SK-N-SH treated with all-trans-retinoic acid at 6 μM for 48 hours (cell line): ENCODE measurements around the gene OLA1.

Experiments
- ATAC-seq: fragments of 200-7000 bp; cut with Tn5 transposase; 3 replicates; pipeline ENCODE4 v1.9.1; 2020; ENCODE audit warnings: mild to moderate bottlenecking, moderate library complexity
- ARNTL ChIP-seq: fragments of 450-650 bp; formaldehyde crosslinking; IDR thresholded peaks from 2 replicates; pipeline ENCODE4 v1.5.0; 2020; ENCODE audit warnings: low read depth, mild to moderate bottlenecking, moderate library complexity, borderline replicate concordance
- BACH2 ChIP-seq: fragments of 250-450 bp; sonication (Bioruptor Pico); IDR thresholded peaks from 2 replicates; pipeline ENCODE4 v1.9.0; 2021; ENCODE audit warnings: mild to moderate bottlenecking, borderline replicate concordance
- CSDC2 ChIP-seq: fragments of 250-450 bp; sonication (Bioruptor Pico); IDR thresholded peaks from 2 replicates; pipeline ENCODE4 v1.5.0; 2020; ENCODE audit warnings: mild to moderate bottlenecking, moderate library complexity
- ESRRG ChIP-seq: fragments of 250-450 bp; sonication (Bioruptor Pico); IDR thresholded peaks from 2 replicates; pipeline ENCODE4 v1.6.1; 2021; ENCODE audit warnings: mild to moderate bottlenecking
- GLIS3 ChIP-seq: fragments of 250-450 bp; sonication (Bioruptor Pico); IDR thresholded peaks from 2 replicates; pipeline ENCODE4 v1.5.0; 2020; ENCODE audit warnings: mild to moderate bottlenecking, moderate library complexity
- ISL1 ChIP-seq: fragments of 250-450 bp; sonication (Bioruptor Pico); IDR thresholded peaks from 2 replicates; pipeline ENCODE4 v2.1.2; 2022; ENCODE audit warnings: mild to moderate bottlenecking, moderate library complexity
- PPARA ChIP-seq: fragments of 250-450 bp; sonication (Bioruptor Pico); IDR thresholded peaks from 2 replicates; pipeline ENCODE4 v1.5.0; 2020; ENCODE audit warnings: mild to moderate bottlenecking, borderline replicate concordance
- RARB ChIP-seq: fragments of 250-450 bp; sonication (Bioruptor Pico); IDR thresholded peaks from 2 replicates; pipeline ENCODE4 v1.8.0; 2021; ENCODE audit warnings: mild to moderate bottlenecking, moderate library complexity
- SNAI2 ChIP-seq: fragments of 250-450 bp; sonication (Bioruptor Pico); IDR thresholded peaks from 2 replicates; pipeline ENCODE4 v1.5.0; 2020; ENCODE audit warnings: mild to moderate bottlenecking, moderate library complexity
- TCF4 ChIP-seq: fragments of 250-450 bp; sonication (Bioruptor Pico); IDR thresholded peaks from 2 replicates; pipeline ENCODE4 v1.8.0; 2021; ENCODE audit warnings: mild to moderate bottlenecking, moderate library complexity, borderline replicate concordance
- TOX ChIP-seq: fragments of 250-450 bp; sonication (Bioruptor Pico); IDR thresholded peaks from 2 replicates; pipeline ENCODE4 v1.8.0; 2021; ENCODE audit warnings: mild to moderate bottlenecking, moderate library complexity, borderline replicate concordance
- ZC3H10 ChIP-seq: fragments of 250-450 bp; sonication (Bioruptor Pico); IDR thresholded peaks from 2 replicates; pipeline ENCODE4 v1.5.1; 2021; ENCODE audit warnings: mild to moderate bottlenecking, moderate library complexity
- ZFP3 ChIP-seq: fragments of 250-450 bp; sonication (Bioruptor Pico); IDR thresholded peaks from 2 replicates; pipeline ENCODE4 v1.5.0; 2020; ENCODE audit warnings: mild to moderate bottlenecking, moderate library complexity
- ZFP30 ChIP-seq: fragments of 450-650 bp; formaldehyde crosslinking; IDR thresholded peaks from 2 replicates; pipeline ENCODE4 v1.5.0; 2022; ENCODE audit warnings: mild to moderate bottlenecking, moderate library complexity
- ZNF565 ChIP-seq: fragments of 450-650 bp; formaldehyde crosslinking; conservative IDR thresholded peaks from 2 replicates; pipeline ENCODE4 v1.5.0; 2020; ENCODE audit warnings: low read depth, mild to moderate bottlenecking, moderate library complexity
- ZNF70 ChIP-seq: fragments of 450-650 bp; formaldehyde crosslinking; IDR thresholded peaks from 2 replicates; pipeline ENCODE4 v1.5.0; 2020; ENCODE audit warnings: mild to moderate bottlenecking, moderate library complexity
- ZNF8 ChIP-seq: fragments of 450-650 bp; formaldehyde crosslinking; IDR thresholded peaks from 2 replicates; pipeline ENCODE4 v1.5.0; 2020; ENCODE audit warnings: mild to moderate bottlenecking, moderate library complexity
- TF ChIP-seq, protein P1 (sequence below): fragments of 250-450 bp; sonication (Bioruptor Pico); IDR thresholded peaks from 2 replicates; pipeline ENCODE4 v1.5.1; 2020; ENCODE audit warnings: low read depth, mild to moderate bottlenecking, moderate library complexity
- TF ChIP-seq, protein P2 (sequence below): fragments of 250-450 bp; sonication (Bioruptor Pico); IDR thresholded peaks from 2 replicates; pipeline ENCODE4 v1.5.0; 2020; ENCODE audit warnings: mild to moderate bottlenecking, moderate library complexity
- TF ChIP-seq, protein P3 (sequence below): fragments of 250-450 bp; sonication (Bioruptor Pico); IDR thresholded peaks from 2 replicates; pipeline ENCODE4 v1.8.0; 2020; ENCODE audit warnings: mild to moderate bottlenecking, moderate library complexity, borderline replicate concordance
- TF ChIP-seq, protein P4 (sequence below): fragments of 250-450 bp; sonication (Bioruptor Pico); IDR thresholded peaks from 2 replicates; pipeline ENCODE4 v1.5.1; 2021; ENCODE audit warnings: mild to moderate bottlenecking, moderate library complexity
- TF ChIP-seq, protein P5 (sequence below): fragments of 250-450 bp; sonication (Bioruptor Pico); IDR thresholded peaks from 2 replicates; pipeline ENCODE4 v1.8.0; 2021; ENCODE audit warnings: low read depth, mild to moderate bottlenecking, moderate library complexity, borderline replicate concordance

Gene OLA1

DNA sequence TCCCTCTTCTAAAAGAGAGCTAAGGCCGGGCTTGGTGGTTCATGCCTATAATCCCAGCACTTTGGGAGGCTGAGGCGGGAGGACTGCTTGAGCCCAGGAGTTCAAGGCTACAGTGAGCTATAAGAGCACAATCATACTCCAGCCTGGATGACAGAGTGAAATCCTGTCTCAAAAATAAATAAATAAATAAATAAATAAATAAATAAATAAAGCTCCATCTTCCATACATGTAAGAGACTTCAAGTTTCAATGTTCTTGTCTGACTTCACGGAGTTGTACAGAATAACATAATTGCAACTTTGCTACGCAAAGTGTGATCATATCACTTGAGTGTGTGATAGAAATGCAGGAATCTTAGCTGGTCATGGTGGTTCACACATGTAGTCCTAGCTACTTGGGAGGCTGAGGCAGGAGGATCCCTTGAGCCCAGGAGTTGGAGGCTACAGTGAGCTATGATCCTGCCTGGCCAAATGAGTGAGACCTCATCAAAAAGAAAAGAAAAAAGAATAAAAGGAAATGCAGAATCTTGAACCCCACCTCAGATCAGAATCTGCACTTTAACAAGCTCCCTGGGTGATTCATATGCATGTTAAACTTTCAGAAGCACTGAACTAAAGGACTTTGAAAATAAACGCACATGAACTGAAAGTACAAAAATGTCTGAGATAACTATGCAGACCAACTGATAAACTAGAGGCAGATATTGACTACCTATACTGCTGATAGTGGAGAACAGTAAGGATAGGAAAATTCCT is 159.4 kb downstream of the OLA1 start:
- no peak for TF ChIP-seq GLIS3
- TF ChIP-seq, protein P1, sequence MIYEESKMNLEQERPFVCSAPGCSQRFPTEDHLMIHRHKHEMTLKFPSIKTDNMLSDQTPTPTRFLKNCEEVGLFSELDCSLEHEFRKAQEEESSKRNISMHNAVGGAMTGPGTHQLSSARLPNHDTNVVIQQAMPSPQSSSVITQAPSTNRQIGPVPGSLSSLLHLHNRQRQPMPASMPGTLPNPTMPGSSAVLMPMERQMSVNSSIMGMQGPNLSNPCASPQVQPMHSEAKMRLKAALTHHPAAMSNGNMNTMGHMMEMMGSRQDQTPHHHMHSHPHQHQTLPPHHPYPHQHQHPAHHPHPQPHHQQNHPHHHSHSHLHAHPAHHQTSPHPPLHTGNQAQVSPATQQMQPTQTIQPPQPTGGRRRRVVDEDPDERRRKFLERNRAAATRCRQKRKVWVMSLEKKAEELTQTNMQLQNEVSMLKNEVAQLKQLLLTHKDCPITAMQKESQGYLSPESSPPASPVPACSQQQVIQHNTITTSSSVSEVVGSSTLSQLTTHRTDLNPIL (CRISPR knock-in tag) = no peak
- ATAC-seq = no peak

DNA sequence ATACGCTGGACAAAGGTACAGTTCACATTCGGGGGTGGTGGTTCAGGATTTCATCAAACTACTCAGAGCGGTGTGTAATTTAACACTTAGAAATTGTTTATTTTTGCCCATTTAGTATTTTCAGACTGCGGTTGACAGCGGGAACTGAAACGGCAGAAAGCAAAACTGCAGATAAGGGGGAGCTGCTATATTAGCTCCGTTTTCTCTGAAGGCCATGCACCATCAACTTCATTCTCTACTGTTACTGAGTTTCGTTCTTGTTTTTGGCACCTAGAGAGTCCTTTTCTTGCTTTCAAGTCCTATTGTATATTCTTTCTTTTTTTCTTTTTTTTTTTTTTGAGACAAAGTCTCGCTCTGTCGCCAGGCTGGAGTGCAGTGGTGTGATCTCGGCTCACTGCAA is 161.6 kb downstream of the OLA1 start:
- ATAC-seq = no peak
- no peak for TF ChIP-seq CSDC2 (CRISPR knock-in tag)
- TF ChIP-seq TCF4 (CRISPR knock-in tag) = no peak
- no peak for TF ChIP-seq ZFP30 (CRISPR knock-in tag)
- no peak for TF ChIP-seq ESRRG
- TF ChIP-seq, protein P2, sequence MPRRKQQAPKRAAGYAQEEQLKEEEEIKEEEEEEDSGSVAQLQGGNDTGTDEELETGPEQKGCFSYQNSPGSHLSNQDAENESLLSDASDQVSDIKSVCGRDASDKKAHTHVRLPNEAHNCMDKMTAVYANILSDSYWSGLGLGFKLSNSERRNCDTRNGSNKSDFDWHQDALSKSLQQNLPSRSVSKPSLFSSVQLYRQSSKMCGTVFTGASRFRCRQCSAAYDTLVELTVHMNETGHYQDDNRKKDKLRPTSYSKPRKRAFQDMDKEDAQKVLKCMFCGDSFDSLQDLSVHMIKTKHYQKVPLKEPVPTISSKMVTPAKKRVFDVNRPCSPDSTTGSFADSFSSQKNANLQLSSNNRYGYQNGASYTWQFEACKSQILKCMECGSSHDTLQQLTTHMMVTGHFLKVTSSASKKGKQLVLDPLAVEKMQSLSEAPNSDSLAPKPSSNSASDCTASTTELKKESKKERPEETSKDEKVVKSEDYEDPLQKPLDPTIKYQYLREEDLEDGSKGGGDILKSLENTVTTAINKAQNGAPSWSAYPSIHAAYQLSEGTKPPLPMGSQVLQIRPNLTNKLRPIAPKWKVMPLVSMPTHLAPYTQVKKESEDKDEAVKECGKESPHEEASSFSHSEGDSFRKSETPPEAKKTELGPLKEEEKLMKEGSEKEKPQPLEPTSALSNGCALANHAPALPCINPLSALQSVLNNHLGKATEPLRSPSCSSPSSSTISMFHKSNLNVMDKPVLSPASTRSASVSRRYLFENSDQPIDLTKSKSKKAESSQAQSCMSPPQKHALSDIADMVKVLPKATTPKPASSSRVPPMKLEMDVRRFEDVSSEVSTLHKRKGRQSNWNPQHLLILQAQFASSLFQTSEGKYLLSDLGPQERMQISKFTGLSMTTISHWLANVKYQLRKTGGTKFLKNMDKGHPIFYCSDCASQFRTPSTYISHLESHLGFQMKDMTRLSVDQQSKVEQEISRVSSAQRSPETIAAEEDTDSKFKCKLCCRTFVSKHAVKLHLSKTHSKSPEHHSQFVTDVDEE (CRISPR knock-in tag) = no peak
- no peak for TF ChIP-seq PPARA (CRISPR knock-in tag)
- no peak for TF ChIP-seq ZNF8 (CRISPR knock-in tag)
- no peak for TF ChIP-seq RARB (CRISPR knock-in tag)
- TF ChIP-seq SNAI2 (CRISPR knock-in tag) = no peak
- TF ChIP-seq ZFP3 (CRISPR knock-in tag) = no peak
- no peak for TF ChIP-seq ZNF70
- TF ChIP-seq, protein P3, sequence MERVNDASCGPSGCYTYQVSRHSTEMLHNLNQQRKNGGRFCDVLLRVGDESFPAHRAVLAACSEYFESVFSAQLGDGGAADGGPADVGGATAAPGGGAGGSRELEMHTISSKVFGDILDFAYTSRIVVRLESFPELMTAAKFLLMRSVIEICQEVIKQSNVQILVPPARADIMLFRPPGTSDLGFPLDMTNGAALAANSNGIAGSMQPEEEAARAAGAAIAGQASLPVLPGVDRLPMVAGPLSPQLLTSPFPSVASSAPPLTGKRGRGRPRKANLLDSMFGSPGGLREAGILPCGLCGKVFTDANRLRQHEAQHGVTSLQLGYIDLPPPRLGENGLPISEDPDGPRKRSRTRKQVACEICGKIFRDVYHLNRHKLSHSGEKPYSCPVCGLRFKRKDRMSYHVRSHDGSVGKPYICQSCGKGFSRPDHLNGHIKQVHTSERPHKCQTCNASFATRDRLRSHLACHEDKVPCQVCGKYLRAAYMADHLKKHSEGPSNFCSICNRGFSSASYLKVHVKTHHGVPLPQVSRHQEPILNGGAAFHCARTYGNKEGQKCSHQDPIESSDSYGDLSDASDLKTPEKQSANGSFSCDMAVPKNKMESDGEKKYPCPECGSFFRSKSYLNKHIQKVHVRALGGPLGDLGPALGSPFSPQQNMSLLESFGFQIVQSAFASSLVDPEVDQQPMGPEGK (CRISPR knock-in tag) = no peak
- TF ChIP-seq TOX (CRISPR knock-in tag) = no peak
- TF ChIP-seq, protein P1 (CRISPR knock-in tag) = no peak
- TF ChIP-seq ISL1 (CRISPR knock-in tag) = no peak
- no peak for TF ChIP-seq GLIS3
- TF ChIP-seq ARNTL (CRISPR knock-in tag) = no peak
- no peak for TF ChIP-seq BACH2 (CRISPR knock-in tag)
- TF ChIP-seq, protein P4, sequence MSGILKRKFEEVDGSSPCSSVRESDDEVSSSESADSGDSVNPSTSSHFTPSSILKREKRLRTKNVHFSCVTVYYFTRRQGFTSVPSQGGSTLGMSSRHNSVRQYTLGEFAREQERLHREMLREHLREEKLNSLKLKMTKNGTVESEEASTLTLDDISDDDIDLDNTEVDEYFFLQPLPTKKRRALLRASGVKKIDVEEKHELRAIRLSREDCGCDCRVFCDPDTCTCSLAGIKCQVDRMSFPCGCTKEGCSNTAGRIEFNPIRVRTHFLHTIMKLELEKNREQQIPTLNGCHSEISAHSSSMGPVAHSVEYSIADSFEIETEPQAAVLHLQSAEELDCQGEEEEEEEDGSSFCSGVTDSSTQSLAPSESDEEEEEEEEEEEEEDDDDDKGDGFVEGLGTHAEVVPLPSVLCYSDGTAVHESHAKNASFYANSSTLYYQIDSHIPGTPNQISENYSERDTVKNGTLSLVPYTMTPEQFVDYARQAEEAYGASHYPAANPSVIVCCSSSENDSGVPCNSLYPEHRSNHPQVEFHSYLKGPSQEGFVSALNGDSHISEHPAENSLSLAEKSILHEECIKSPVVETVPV (CRISPR knock-in tag) = no peak
- no peak for TF ChIP-seq ZC3H10 (CRISPR knock-in tag)

DNA sequence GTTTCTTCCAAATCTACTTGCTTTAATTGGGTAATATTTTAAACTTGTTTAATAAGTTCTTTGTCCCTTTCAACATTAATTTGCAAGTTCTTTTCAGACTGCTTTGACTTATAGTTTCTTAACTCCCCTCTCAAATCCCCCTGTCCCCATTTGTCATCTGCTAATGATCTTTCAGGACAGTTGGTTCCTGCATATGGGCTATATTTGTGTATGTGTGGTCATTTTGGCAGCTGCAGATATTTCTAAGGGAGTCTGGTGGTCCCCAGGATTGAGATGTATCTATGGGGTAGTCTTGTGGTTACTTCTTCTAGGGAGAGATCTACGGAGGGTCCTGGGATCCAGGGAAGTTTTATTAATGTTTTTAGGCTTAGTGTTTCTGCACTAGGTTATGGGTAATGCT is 162.6 kb downstream of the OLA1 start:
- ATAC-seq = no peak
- TF ChIP-seq, protein P3 (CRISPR knock-in tag) = no peak
- TF ChIP-seq ZFP30 (CRISPR knock-in tag) (no peak), CSDC2 (CRISPR knock-in tag) (no peak), TCF4 (CRISPR knock-in tag) (no peak), ZNF70 (no peak), ESRRG (no peak), GLIS3 (no peak), BACH2 (CRISPR knock-in tag) (no peak), ZC3H10 (CRISPR knock-in tag) (no peak), TOX (CRISPR knock-in tag) (no peak), ZNF565 (CRISPR knock-in tag) (no peak), ZNF8 (CRISPR knock-in tag) (no peak)
- TF ChIP-seq, protein P5, sequence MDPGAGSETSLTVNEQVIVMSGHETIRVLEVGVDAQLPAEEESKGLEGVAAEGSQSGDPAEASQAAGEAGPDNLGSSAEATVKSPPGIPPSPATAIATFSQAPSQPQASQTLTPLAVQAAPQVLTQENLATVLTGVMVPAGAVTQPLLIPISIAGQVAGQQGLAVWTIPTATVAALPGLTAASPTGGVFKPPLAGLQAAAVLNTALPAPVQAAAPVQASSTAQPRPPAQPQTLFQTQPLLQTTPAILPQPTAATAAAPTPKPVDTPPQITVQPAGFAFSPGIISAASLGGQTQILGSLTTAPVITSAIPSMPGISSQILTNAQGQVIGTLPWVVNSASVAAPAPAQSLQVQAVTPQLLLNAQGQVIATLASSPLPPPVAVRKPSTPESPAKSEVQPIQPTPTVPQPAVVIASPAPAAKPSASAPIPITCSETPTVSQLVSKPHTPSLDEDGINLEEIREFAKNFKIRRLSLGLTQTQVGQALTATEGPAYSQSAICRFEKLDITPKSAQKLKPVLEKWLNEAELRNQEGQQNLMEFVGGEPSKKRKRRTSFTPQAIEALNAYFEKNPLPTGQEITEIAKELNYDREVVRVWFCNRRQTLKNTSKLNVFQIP (CRISPR knock-in tag) = no peak
